SU-DHL-6 (cell line): ENCODE measurements around the gene ZNF805.

Experiments used
- H2AFZ ChIP-seq: fragments of 200-600 bp; sonication (generic); 2 replicates; pipeline ENCODE4 v1.6.1; 2014; ENCODE audit warnings: low read depth, mild to moderate bottlenecking, moderate library complexity, mixed read lengths, antibody characterized with exemption, low read length; ENCODE audit not compliant: severe bottlenecking
- H3F3A ChIP-seq: fragments of 200-600 bp; shearing (Covaris generic); 2 replicates; pipeline ENCODE4 v1.6.0; 2016; ENCODE audit warnings: antibody characterized with exemption, mild to moderate bottlenecking; ENCODE audit not compliant: insufficient read depth
- H3K27ac ChIP-seq: fragments of 200-600 bp; sonication (generic); 2 replicates; pipeline ENCODE4 v1.5.1; 2016; ENCODE audit warnings: low read depth, mild to moderate bottlenecking, low read length, moderate library complexity, mixed read lengths
- H3K27me3 ChIP-seq: fragments of 200-600 bp; sonication (generic), shearing (Covaris generic); 2 replicates; pipeline ENCODE4 v1.6.0; 2014; ENCODE audit warnings: mild to moderate bottlenecking, low read length
- H3K36me3 ChIP-seq: fragments of 200-600 bp; sonication (generic); 2 replicates; pipeline ENCODE4 v1.6.1; 2014; ENCODE audit warnings: mild to moderate bottlenecking, low read length, mixed read lengths
- H3K4me2 ChIP-seq: fragments of 300-600, 200-600 bp; shearing (Covaris generic), sonication (generic); 2 replicates; pipeline ENCODE4 v1.6.0; 2014; ENCODE audit warnings: low read length, low read depth, mild to moderate bottlenecking; ENCODE audit not compliant: poor library complexity, severe bottlenecking
- H3K4me3 ChIP-seq: fragments of 200-600 bp; sonication (generic); 2 replicates; pipeline ENCODE4 v1.5.1; 2014; ENCODE audit warnings: antibody characterized with exemption, low read length, mild to moderate bottlenecking, mixed read lengths; ENCODE audit not compliant: insufficient read depth, poor library complexity, severe bottlenecking
- H3K79me2 ChIP-seq: fragments of 200-600 bp; sonication (generic); 2 replicates; pipeline ENCODE4 v1.6.1; 2014; ENCODE audit warnings: mild to moderate bottlenecking, low read length, moderate library complexity; ENCODE audit not compliant: insufficient read depth
- H3K9ac ChIP-seq: fragments of 200-600 bp; sonication (generic); 2 replicates; pipeline ENCODE4 v1.7.0; 2014; ENCODE audit warnings: mild to moderate bottlenecking, low read length
- H3K9me2 ChIP-seq: fragments of 200-600 bp; sonication (generic); replicated peaks from 2 replicates; pipeline ENCODE4 v1.6.1; 2014; ENCODE audit warnings: low read length; ENCODE audit not compliant: insufficient read depth
- H3K9me3 ChIP-seq: fragments of 200-600 bp; sonication (generic); 2 replicates; pipeline ENCODE4 v1.6.1; 2014; ENCODE audit warnings: low read length, mixed read lengths; ENCODE audit not compliant: insufficient read depth
- H4K20me1 ChIP-seq: fragments of 200-600 bp; sonication (generic); 2 replicates; pipeline ENCODE4 v1.6.1; 2014; ENCODE audit warnings: low read depth, mild to moderate bottlenecking, antibody characterized with exemption, low read length, moderate library complexity, mixed read lengths
- CTCF ChIP-seq: fragments of 200-600 bp; sonication (generic); IDR thresholded peaks from one replicate; pipeline ENCODE4 v1.5.1; 2017; ENCODE audit warnings: antibody characterized with exemption, mild to moderate bottlenecking, low read length, moderate library complexity; ENCODE audit not compliant: insufficient read depth, poor library complexity, severe bottlenecking
- EZH2phosphoT487 ChIP-seq: fragments of 200-600 bp; sonication (generic), shearing (Covaris generic); conservative IDR thresholded peaks from 2 replicates; pipeline ENCODE4 v1.6.1; 2018; ENCODE audit warnings: mild to moderate bottlenecking, antibody characterized with exemption, low read length, moderate library complexity, mixed read lengths

The ZNF805 gene

GRCh38 chr19:57292547-57292946 lies 52.1 kb downstream of the ZNF805 start:
- Histone ChIP-seq H3K4me3 (no peak overlapping the region), H3K9me3 (no peaks in the 10 kb centered on the region), H4K20me1 (peaks cover 13% of the 10 kb centered on the region; the same call in 1 of the 2 replicates), H3K79me2 (peaks cover 79% of the 10 kb centered on the region), H3K4me2 (no peak overlapping the region), H3K27me3 (no peaks in the 10 kb centered on the region), H3F3A (no peaks in the 10 kb centered on the region), H3K9ac (no peak overlapping the region), H3K36me3 (peaks cover 79% of the 10 kb centered on the region), H3K9me2 (no peaks in the 10 kb centered on the region), H2AFZ (no peak overlapping the region), H3K27ac (no peak overlapping the region)
- TF ChIP-seq EZH2phosphoT487 (no peak), CTCF (no peak)

- Histone ChIP-seq H4K20me1 (peaks cover 13% of the 10 kb centered on the region; the same call in 1 of the 2 replicates), H3K9ac (no peak overlapping the region), H3K27ac (no peak overlapping the region), H3F3A (no peaks in the 10 kb centered on the region), H3K27me3 (no peaks in the 10 kb centered on the region), H2AFZ (no peak overlapping the region), H3K4me2 (no peak overlapping the region), H3K79me2 (peaks cover 80% of the 10 kb centered on the region), H3K9me2 (no peaks in the 10 kb centered on the region), H3K36me3 (peaks cover 74% of the 10 kb centered on the region), H3K9me3 (no peaks in the 10 kb centered on the region), H3K4me3 (no peak overlapping the region)
- no peak for TF ChIP-seq CTCF
- no peak for TF ChIP-seq EZH2phosphoT487
Observed at GRCh38 chr19:57293719-57294118, 53.3 kb downstream of the ZNF805 start.

GRCh38 chr19:57302020-57302465 lies 61.6 kb downstream of the ZNF805 start:
- Histone ChIP-seq H2AFZ (no peak overlapping the region), H3F3A (peaks cover 11% of the 10 kb centered on the region; the same call in 1 of the 2 replicates), H3K4me2 (no peak overlapping the region), H3K36me3 (peaks cover 16% of the 10 kb centered on the region; the same call in 1 of the 2 replicates), H3K9me2 (no peaks in the 10 kb centered on the region), H3K4me3 (no peak overlapping the region), H3K9ac (no peak overlapping the region), H4K20me1 (peaks cover 6% of the 10 kb centered on the region; the same call in 1 of the 2 replicates), H3K79me2 (peaks cover 40% of the 10 kb centered on the region), H3K27me3 (no peaks in the 10 kb centered on the region), H3K9me3 (no peaks in the 10 kb centered on the region), H3K27ac (no peak overlapping the region)
- TF ChIP-seq CTCF (no peak), EZH2phosphoT487 (no peak)
